GM21423 (cell line): ENCODE measurements around the gene ODC1.
A peak's percentile ranks its signal among the peaks of the same experiment; 100 is the strongest.

ENCODE experiments used
- ATAC-seq: cut with Tn5 transposase; IDR thresholded peaks from one replicate; pipeline ENCODE4 v1.9.1; 2021; ENCODE audit warnings: mild to moderate bottlenecking, moderate library complexity; ENCODE audit not compliant: unreplicated experiment

Gene ODC1

GRCh38 chr2:10402062-10402585 is 46.0 kb downstream of the ODC1 start:
- no peak for ATAC-seq

- ATAC-seq, result no peak
Observed at GRCh38 chr2:10400978-10401951, 46.9 kb downstream of the ODC1 start.

GRCh38 chr2:10400568-10400977 is 47.6 kb downstream of the ODC1 start:
- ATAC-seq, result peak; percentile 59

GRCh38 chr2:10400002-10400401 is 48.1 kb downstream of the ODC1 start:
- ATAC-seq, result no peak

GRCh38 chr2:10399358-10399757 is 48.8 kb downstream of the ODC1 start:
- ATAC-seq, result no peak

GRCh38 chr2:10398496-10398895 is 49.6 kb downstream of the ODC1 start:
- no peak for ATAC-seq

GRCh38 chr2:10397878-10398277 is 50.2 kb downstream of the ODC1 start:
- no peak for ATAC-seq

GRCh38 chr2:10397297-10397875 is 50.7 kb downstream of the ODC1 start:
- no peak for ATAC-seq

- no peak for ATAC-seq
Observed at GRCh38 chr2:10396464-10396863, 51.7 kb downstream of the ODC1 start.

GRCh38 chr2:10395893-10396292 is 52.2 kb downstream of the ODC1 start:
- no peak for ATAC-seq

GRCh38 chr2:10393640-10393982 is 54.5 kb downstream of the ODC1 start:
- ATAC-seq, result no peak

GRCh38 chr2:10392951-10393639 is 55.0 kb downstream of the ODC1 start:
- no peak for ATAC-seq

- ATAC-seq, result no peak
Observed at GRCh38 chr2:10392548-10392947, 55.6 kb downstream of the ODC1 start.

- ATAC-seq, result no peak
Observed at GRCh38 chr2:10392100-10392499, 56.0 kb downstream of the ODC1 start.

- ATAC-seq, result no peak
Observed at GRCh38 chr2:10390369-10390801, 57.7 kb downstream of the ODC1 start.
